ENCODE data around the gene KLK15.

DNA sequence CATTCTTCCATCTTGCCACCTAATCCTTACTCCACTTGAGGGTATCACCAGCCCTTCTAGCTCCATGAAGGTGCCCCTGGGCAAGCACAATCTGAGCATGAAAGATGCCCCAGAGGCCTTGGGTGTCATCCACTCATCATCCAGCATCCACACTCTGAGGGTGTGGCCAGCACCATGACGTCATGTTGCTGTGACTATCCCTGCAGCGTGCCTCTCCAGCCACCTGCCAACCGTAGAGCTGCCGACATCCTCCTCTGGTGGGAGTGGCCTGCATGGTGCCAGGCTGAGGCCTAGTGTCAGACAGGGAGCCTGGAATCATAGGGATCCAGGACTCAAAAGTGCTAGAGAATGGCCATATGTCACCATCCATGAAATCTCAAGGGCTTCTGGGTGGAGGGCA, 18.2 kb upstream of the KLK15 start:
- TF ChIP-seq POLR2A (IDR thresholded peaks at IDR 0.05) = no peak
- no peak for TF ChIP-seq CTCF (IDR thresholded peaks at IDR 0.05)

All from gastroesophageal sphincter (tissue), 3 donors.